HCT116 (cell line): Measurements from ENCODE around the gene SLC12A3. TPM values are rescaled to one million over a fixed set of nuclear protein-coding genes. Genes with fewer than 3 reads are reported as not detected.

Source experiments
- ATAC-seq: fragments of 200-7000 bp; cut with Tn5 transposase; 2 replicates; pipeline ENCODE4 v1.9.1; 2020; ENCODE audit warnings: mild to moderate bottlenecking, moderate library complexity
- BruUV-seq: library from RNA; stranded (reverse); fragments of 400-500 nt; replicated peaks from 2 replicates; lab custom pipeline; 2021; lab: Mats Ljungman, UMichigan
- CTCF ChIA-PET: fragments of 300-600 bp; sonication (Branson Sonifier 250); formaldehyde crosslinking; loops from one replicate; lab custom pipeline; 2021; ENCODE audit warnings: antibody characterized with exemption; lab: Charles Lee
- POLR2A ChIA-PET: fragments of 300-600, 350-600 bp; sonication (Branson Sonifier 250); formaldehyde crosslinking; loops from one replicate; lab custom pipeline; 2021; ENCODE audit warnings: antibody characterized with exemption; lab: Charles Lee
- RAD21 ChIA-PET, 2 experiments: fragments of 300-600 bp; sonication (Branson Sonifier 250); formaldehyde crosslinking; loops; one replicate each; lab custom pipeline; 2023; ENCODE audit warnings: low total read pairs in 2 of 2; ENCODE audit not compliant: uncharacterized antibody in 2 of 2, unreplicated experiment in 2 of 2, low non-redundant PET in 1 of 2; lab: Charles Lee
- DNase-seq: peaks from one replicate; pipeline ENCODE4 v3.0.0-alpha.2; 2010; ENCODE audit warnings: low read depth, low spot score
- H2AFZ ChIP-seq: fragments of 200-600 bp; shearing (Covaris generic), sonication (generic); 2 replicates; pipeline ENCODE4 v1.6.1; 2017; ENCODE audit warnings: low read depth, mixed run types, mixed read lengths, antibody characterized with exemption, low read length; ENCODE audit not compliant: poor library complexity, severe bottlenecking
- H3K27ac ChIP-seq: 2 replicates; pipeline ENCODE4 v1.5.1; 2012; ENCODE audit warnings: low read depth, low read length
- H3K27me3 ChIP-seq: fragments of 200-600 bp; sonication (generic); 2 replicates; pipeline ENCODE4 v1.6.1; 2016; ENCODE audit warnings: mixed run types, low read length, mixed read lengths; ENCODE audit not compliant: insufficient read depth
- H3K36me3 ChIP-seq, 2 experiments: fragments of 200-500 bp in 1 of 2; fragments of 200-600 bp in 1 of 2; sonication (Bioruptor generic) in 1 of 2; sonication (generic) in 1 of 2; 2 replicates each; pipeline versions ENCODE4 v1.5.1 to v1.6.1; 2014 to 2016; ENCODE audit warnings: low read length in 2 of 2, inconsistent platforms in 1 of 2, mixed read lengths in 1 of 2, mixed run types in 1 of 2; ENCODE audit not compliant: insufficient read depth in 2 of 2, control insufficient read depth in 1 of 2
- H3K4me1 ChIP-seq, 2 experiments: fragments of 200-600 bp in 1 of 2; sonication (generic) in 1 of 2; 2 replicates each; pipeline versions ENCODE4 v1.5.1 to v1.6.1; 2012 to 2017; ENCODE audit warnings: low read length in 2 of 2, inconsistent platforms in 1 of 2, mild to moderate bottlenecking in 1 of 2, mixed read lengths in 1 of 2, mixed run types in 1 of 2, moderate library complexity in 1 of 2; ENCODE audit not compliant: insufficient read depth in 2 of 2, control insufficient read depth in 1 of 2
- H3K4me2 ChIP-seq: fragments of 200-600 bp; sonication (generic); 2 replicates; pipeline ENCODE4 v1.6.1; 2017; ENCODE audit warnings: mixed run types, low read length, mixed read lengths
- H3K4me3 ChIP-seq, 2 experiments: fragments of 200-600 bp in 1 of 2; sonication (generic) in 1 of 2; replicated peaks in 1 of 2; 2 replicates each; pipeline ENCODE4 v1.5.1; 2011 to 2016; ENCODE audit warnings: low read length in 2 of 2, control low read depth in 1 of 2, low read depth in 1 of 2, mild to moderate bottlenecking in 1 of 2, mixed read lengths in 1 of 2, mixed run types in 1 of 2
- H3K79me2 ChIP-seq: fragments of 200-600 bp; sonication (generic); 2 replicates; pipeline ENCODE4 v1.6.1; 2017; ENCODE audit warnings: mild to moderate bottlenecking, mixed run types, low read length, moderate library complexity, mixed read lengths; ENCODE audit not compliant: insufficient read depth
- H3K9ac ChIP-seq: fragments of 200-600 bp; sonication (generic); 2 replicates; pipeline ENCODE4 v1.6.1; 2016; ENCODE audit warnings: low read length, mixed read lengths
- H3K9me2 ChIP-seq: fragments of 200-600 bp; sonication (generic), shearing (Covaris generic); 2 replicates; pipeline ENCODE4 v1.6.1; 2017; ENCODE audit warnings: mixed run types, mild to moderate bottlenecking, moderate library complexity; ENCODE audit not compliant: insufficient read depth
- H3K9me3 ChIP-seq, 2 experiments: fragments of 200-500 bp in 1 of 2; fragments of 200-600 bp in 1 of 2; sonication (Bioruptor generic) in 1 of 2; sonication (generic) in 1 of 2; 2 replicates each; pipeline ENCODE4 v1.6.1; 2014 to 2017; ENCODE audit warnings: low read length in 2 of 2, mixed read lengths in 2 of 2, inconsistent platforms in 1 of 2, low read depth in 1 of 2, mild to moderate bottlenecking in 1 of 2, mixed run types in 1 of 2, moderate library complexity in 1 of 2; ENCODE audit not compliant: control insufficient read depth in 1 of 2, insufficient read depth in 1 of 2
- H4K20me1 ChIP-seq: fragments of 200-600 bp; sonication (generic), shearing (Covaris generic); 2 replicates; pipeline ENCODE4 v1.6.1; 2017; ENCODE audit warnings: mixed run types, mild to moderate bottlenecking, moderate library complexity; ENCODE audit not compliant: insufficient read depth
- ATF3 ChIP-seq: IDR thresholded peaks from 2 replicates; pipeline ENCODE4 v1.6.1; 2012
- CEBPB ChIP-seq: IDR thresholded peaks from 2 replicates; pipeline ENCODE4 v1.6.1; 2012; ENCODE audit warnings: low read depth
- CTCF ChIP-seq, 3 experiments: fragments of 200-600 bp in 1 of 3; sonication (generic) in 1 of 3; IDR thresholded peaks in 2 of 3; conservative IDR thresholded peaks in 1 of 3; 2 replicates each; pipeline ENCODE4 v1.5.1; 2012 to 2017; ENCODE audit warnings: low read depth in 2 of 3, low read length in 2 of 3, antibody characterized with exemption in 1 of 3, borderline replicate concordance in 1 of 3, control low read depth in 1 of 3, mild to moderate bottlenecking in 1 of 3, mixed read lengths in 1 of 3, mixed run types in 1 of 3, moderate library complexity in 1 of 3; ENCODE audit not compliant: insufficient read depth in 1 of 3
- EGR1 ChIP-seq: IDR thresholded peaks from 2 replicates; pipeline ENCODE4 v1.6.1; 2012; ENCODE audit warnings: low read depth
- EZH2 ChIP-seq: fragments of 200-600 bp; sonication (generic); IDR thresholded peaks from 2 replicates; pipeline ENCODE4 v1.6.1; 2017; ENCODE audit warnings: antibody characterized with exemption, mixed run types
- EZH2phosphoT487 ChIP-seq: fragments of 200-600 bp; IDR thresholded peaks from 2 replicates; pipeline ENCODE4 v1.6.1; 2018; ENCODE audit warnings: antibody characterized with exemption, borderline replicate concordance
- JUND ChIP-seq: IDR thresholded peaks from 2 replicates; pipeline ENCODE4 v1.6.1; 2012
- MAX ChIP-seq: IDR thresholded peaks from 2 replicates; pipeline ENCODE4 v1.6.1; 2012
- POLR2A ChIP-seq: IDR thresholded peaks from 2 replicates; pipeline ENCODE4 v1.7.0; 2011; ENCODE audit warnings: borderline replicate concordance; ENCODE audit not compliant: insufficient read depth, insufficient read length; ENCODE audit errors: extremely low read depth
- POLR2AphosphoS5 ChIP-seq: IDR thresholded peaks from 2 replicates; pipeline ENCODE4 v1.6.1; 2011; ENCODE audit warnings: mild to moderate bottlenecking, low read depth, low read length, moderate library complexity
- RAD21 ChIP-seq: IDR thresholded peaks from 2 replicates; pipeline ENCODE4 v1.6.1; 2012; ENCODE audit warnings: low read depth, mild to moderate bottlenecking
- SIN3A ChIP-seq: IDR thresholded peaks from 2 replicates; pipeline ENCODE4 v1.6.1; 2012; ENCODE audit warnings: low read depth
- SP1 ChIP-seq: IDR thresholded peaks from 2 replicates; pipeline ENCODE4 v1.6.1; 2012; ENCODE audit warnings: low read depth
- TCF7L2 ChIP-seq: IDR thresholded peaks from 2 replicates; pipeline ENCODE4 v1.7.0; 2011; ENCODE audit warnings: borderline replicate concordance, inconsistent platforms; ENCODE audit not compliant: insufficient read depth, insufficient read length; ENCODE audit errors: extremely low read depth
- YY1 ChIP-seq: IDR thresholded peaks from 2 replicates; pipeline ENCODE4 v1.6.1; 2011; ENCODE audit warnings: low read length, low read depth, moderate library complexity, mild to moderate bottlenecking; ENCODE audit not compliant: insufficient replicate concordance; ENCODE audit errors: extremely low read depth
- ZBTB33 ChIP-seq: IDR thresholded peaks from 2 replicates; pipeline ENCODE4 v1.6.1; 2011; ENCODE audit warnings: mild to moderate bottlenecking, low read length, moderate library complexity; ENCODE audit not compliant: insufficient replicate concordance; ENCODE audit errors: extremely low read depth
- ZFX ChIP-seq: fragments of 450-650 bp; IDR thresholded peaks from 2 replicates; pipeline ENCODE4 v1.6.1; 2017
- intact Hi-C: fragments of 100-400 bp; cut with micrococcal nuclease; formaldehyde crosslinking; loops from 2 replicates; pipeline ENCODE4 v1.10.0; 2022
- total RNA-seq: library from RNA; stranded (reverse); gene quantifications from one replicate; pipeline ENCODE4 v1.2.1, GENCODE V29; 2021; ENCODE audit not compliant: unreplicated experiment

The SLC12A3 gene
- total RNA-seq, 1 experiment from 2014 or later, result not detected

- TF ChIP-seq POLR2AphosphoS5 (no peak), EZH2phosphoT487 (no peak), POLR2A (no peak), YY1 (no peak), JUND (no peak), SP1 (no peak), MAX (no peak)
Observed at GRCh38 chr16:56855946-56856345, 9.1 kb upstream of the SLC12A3 start (continued).

- Histone ChIP-seq H3K4me3 (no peak overlapping the region), H3K4me2 (no peak overlapping the region), H3K36me3 (no peaks in the 10 kb centered on the region), H2AFZ (no peak overlapping the region), H3K79me2 (no peaks in the 10 kb centered on the region), H3K27ac (no peak overlapping the region), H3K27me3 (no peaks in the 10 kb centered on the region), H3K9me2 (no peaks in the 10 kb centered on the region), H4K20me1 (no peaks in the 10 kb centered on the region), H3K4me1 (peaks cover 6 to 12% of the 10 kb centered on the region in 2 experiments; a peak in 3 of 4 replicates), H3K9ac (no peak overlapping the region), H3K9me3 (no peaks in the 10 kb centered on the region)
- ChIA-PET CTCF (interaction anchor here (0.8 kb wide), 1 partner anchor 12 kb away, joined by 3 read pairs; no protein-coding TSS in a partner anchor), POLR2A (interaction anchor here (0.7 kb wide), 1 partner anchor 84 kb away, joined by 3 read pairs; no protein-coding TSS in a partner anchor), RAD21 (interaction anchor here in 1 of 2 experiments (0.7 kb wide), 1 partner anchor 115 kb away, joined by 3 read pairs; no protein-coding TSS in a partner anchor)
- BruUV-seq, result no TSS peak
- intact Hi-C loops, result no loop called here
- TF ChIP-seq EGR1 (no peak), EZH2 (no peak), ZBTB33 (no peak), CTCF (IDR thresholded peaks at IDR 0.05 in 2 of 3, conservative IDR thresholded peaks at IDR 0.05 in 1 of 3; ENCODE audit: borderline replicate concordance in 1 of 3, insufficient read depth in 1 of 3, low read depth in 2 of 3, low read length in 2 of 3) (no peak), RAD21 (no peak), ATF3 (no peak), MAX (no peak), SIN3A (no peak), TCF7L2 (no peak), SP1 (no peak), CEBPB (no peak), ZFX (no peak), POLR2AphosphoS5 (no peak), JUND (no peak), YY1 (no peak)
- no peak for DNase-seq
- no peak for ATAC-seq
Observed at GRCh38 chr16:56856876-56857447, 8.0 kb upstream of the SLC12A3 start.
